SK-N-SH treated with all-trans-retinoic acid at 6 μM for 48 hours (cell line): ENCODE data around the gene ZFYVE21.

Experiments used
- BACH2 ChIP-seq: fragments of 250-450 bp; sonication (Bioruptor Pico); IDR thresholded peaks from 2 replicates; pipeline ENCODE4 v1.9.0; 2021; ENCODE audit warnings: mild to moderate bottlenecking, borderline replicate concordance
- CSDC2 ChIP-seq: fragments of 250-450 bp; sonication (Bioruptor Pico); IDR thresholded peaks from 2 replicates; pipeline ENCODE4 v1.5.0; 2020; ENCODE audit warnings: mild to moderate bottlenecking, moderate library complexity
- PPARA ChIP-seq: fragments of 250-450 bp; sonication (Bioruptor Pico); IDR thresholded peaks from 2 replicates; pipeline ENCODE4 v1.5.0; 2020; ENCODE audit warnings: mild to moderate bottlenecking, borderline replicate concordance
- ZC3H10 ChIP-seq: fragments of 250-450 bp; sonication (Bioruptor Pico); IDR thresholded peaks from 2 replicates; pipeline ENCODE4 v1.5.1; 2021; ENCODE audit warnings: mild to moderate bottlenecking, moderate library complexity
- ZFP3 ChIP-seq: fragments of 250-450 bp; sonication (Bioruptor Pico); IDR thresholded peaks from 2 replicates; pipeline ENCODE4 v1.5.0; 2020; ENCODE audit warnings: mild to moderate bottlenecking, moderate library complexity
- TF ChIP-seq, protein P1 (sequence below): fragments of 250-450 bp; sonication (Bioruptor Pico); IDR thresholded peaks from 2 replicates; pipeline ENCODE4 v1.5.1; 2020; ENCODE audit warnings: low read depth, mild to moderate bottlenecking, moderate library complexity
- TF ChIP-seq, protein P2 (sequence below): fragments of 250-450 bp; sonication (Bioruptor Pico); IDR thresholded peaks from 2 replicates; pipeline ENCODE4 v1.8.0; 2020; ENCODE audit warnings: mild to moderate bottlenecking, moderate library complexity, borderline replicate concordance

DNA sequence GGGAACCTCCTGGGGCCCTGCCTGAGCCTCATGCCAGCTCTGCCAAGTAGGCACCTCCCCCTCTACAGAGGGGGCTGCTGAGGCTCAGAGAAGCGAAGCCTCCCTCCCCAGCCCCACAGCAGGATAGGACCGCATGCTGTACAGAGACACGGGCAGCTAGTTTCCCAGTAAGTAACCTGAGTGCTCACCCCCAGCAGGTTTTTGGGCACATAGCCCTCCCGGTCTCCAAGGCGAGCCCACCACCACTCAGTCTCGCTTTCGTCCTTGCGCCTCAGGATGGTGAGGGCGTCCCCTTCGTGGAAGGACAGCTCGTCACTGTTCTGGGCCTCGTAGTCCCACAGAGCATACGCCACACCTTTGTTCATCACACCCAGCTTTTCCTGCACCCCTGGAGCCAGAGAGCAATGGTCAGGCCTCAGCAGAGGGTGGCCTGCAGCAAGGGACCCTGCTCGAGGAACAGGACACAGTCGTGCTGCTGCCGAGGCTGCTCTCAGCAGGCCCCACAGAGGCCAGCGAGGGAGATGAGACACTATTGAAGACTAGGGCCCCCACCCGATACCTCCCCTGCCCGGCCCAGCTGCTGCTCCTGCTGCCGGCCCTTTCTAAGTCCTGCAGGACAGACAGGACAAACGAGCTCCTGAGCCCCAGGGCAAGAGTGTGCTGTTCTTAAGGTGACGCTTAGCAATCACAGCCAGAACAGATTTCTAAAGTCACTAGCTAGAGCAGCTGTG, 20.4 kb downstream of the ZFYVE21 start:
- TF ChIP-seq, protein P1, sequence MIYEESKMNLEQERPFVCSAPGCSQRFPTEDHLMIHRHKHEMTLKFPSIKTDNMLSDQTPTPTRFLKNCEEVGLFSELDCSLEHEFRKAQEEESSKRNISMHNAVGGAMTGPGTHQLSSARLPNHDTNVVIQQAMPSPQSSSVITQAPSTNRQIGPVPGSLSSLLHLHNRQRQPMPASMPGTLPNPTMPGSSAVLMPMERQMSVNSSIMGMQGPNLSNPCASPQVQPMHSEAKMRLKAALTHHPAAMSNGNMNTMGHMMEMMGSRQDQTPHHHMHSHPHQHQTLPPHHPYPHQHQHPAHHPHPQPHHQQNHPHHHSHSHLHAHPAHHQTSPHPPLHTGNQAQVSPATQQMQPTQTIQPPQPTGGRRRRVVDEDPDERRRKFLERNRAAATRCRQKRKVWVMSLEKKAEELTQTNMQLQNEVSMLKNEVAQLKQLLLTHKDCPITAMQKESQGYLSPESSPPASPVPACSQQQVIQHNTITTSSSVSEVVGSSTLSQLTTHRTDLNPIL (CRISPR knock-in tag): no peak
- TF ChIP-seq BACH2 (CRISPR knock-in tag) (no peak), CSDC2 (CRISPR knock-in tag) (no peak), PPARA (CRISPR knock-in tag) (no peak), ZFP3 (CRISPR knock-in tag) (no peak), ZC3H10 (CRISPR knock-in tag) (no peak)
- TF ChIP-seq, protein P2, sequence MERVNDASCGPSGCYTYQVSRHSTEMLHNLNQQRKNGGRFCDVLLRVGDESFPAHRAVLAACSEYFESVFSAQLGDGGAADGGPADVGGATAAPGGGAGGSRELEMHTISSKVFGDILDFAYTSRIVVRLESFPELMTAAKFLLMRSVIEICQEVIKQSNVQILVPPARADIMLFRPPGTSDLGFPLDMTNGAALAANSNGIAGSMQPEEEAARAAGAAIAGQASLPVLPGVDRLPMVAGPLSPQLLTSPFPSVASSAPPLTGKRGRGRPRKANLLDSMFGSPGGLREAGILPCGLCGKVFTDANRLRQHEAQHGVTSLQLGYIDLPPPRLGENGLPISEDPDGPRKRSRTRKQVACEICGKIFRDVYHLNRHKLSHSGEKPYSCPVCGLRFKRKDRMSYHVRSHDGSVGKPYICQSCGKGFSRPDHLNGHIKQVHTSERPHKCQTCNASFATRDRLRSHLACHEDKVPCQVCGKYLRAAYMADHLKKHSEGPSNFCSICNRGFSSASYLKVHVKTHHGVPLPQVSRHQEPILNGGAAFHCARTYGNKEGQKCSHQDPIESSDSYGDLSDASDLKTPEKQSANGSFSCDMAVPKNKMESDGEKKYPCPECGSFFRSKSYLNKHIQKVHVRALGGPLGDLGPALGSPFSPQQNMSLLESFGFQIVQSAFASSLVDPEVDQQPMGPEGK (CRISPR knock-in tag): no peak
